HG03575 (cell line): ENCODE results near the gene CDV3.

Experiments
- ATAC-seq: cut with Tn5 transposase; IDR thresholded peaks from one replicate; pipeline ENCODE4 v1.9.1; 2021; ENCODE audit not compliant: unreplicated experiment, insufficient number of reproducible peaks, low FRiP score; ENCODE audit errors: extremely low read depth

CDV3 gene

GRCh38 chr3:133593243-133593642 lies 19.8 kb downstream of the CDV3 start:
- ATAC-seq: no peak

- no peak for ATAC-seq
Observed at GRCh38 chr3:133595341-133595740, 21.9 kb downstream of the CDV3 start.

- ATAC-seq: no peak
Observed at GRCh38 chr3:133598405-133598804, 24.9 kb downstream of the CDV3 start.

- ATAC-seq: no peak
Observed at GRCh38 chr3:133599280-133599679, 25.8 kb downstream of the CDV3 start.

- ATAC-seq: no peak
Observed at GRCh38 chr3:133600572-133601081, 27.1 kb downstream of the CDV3 start.

GRCh38 chr3:133606342-133606741 lies 32.9 kb downstream of the CDV3 start:
- no peak for ATAC-seq

GRCh38 chr3:133606902-133607301 lies 33.4 kb downstream of the CDV3 start:
- ATAC-seq: no peak

- ATAC-seq: no peak
Observed at GRCh38 chr3:133607816-133608215, 34.3 kb downstream of the CDV3 start.

- ATAC-seq: no peak
Observed at GRCh38 chr3:133608388-133608787, 34.9 kb downstream of the CDV3 start.

GRCh38 chr3:133610031-133610430 lies 36.5 kb downstream of the CDV3 start:
- ATAC-seq: no peak

- no peak for ATAC-seq
Observed at GRCh38 chr3:133611534-133611933, 38.0 kb downstream of the CDV3 start.

- peak; percentile 98 for ATAC-seq
Observed at GRCh38 chr3:133620066-133620784, 46.7 kb downstream of the CDV3 start.

- no peak for ATAC-seq
Observed at GRCh38 chr3:133627789-133628188, 54.3 kb downstream of the CDV3 start.

GRCh38 chr3:133629146-133629545 lies 55.7 kb downstream of the CDV3 start:
- no peak for ATAC-seq

- ATAC-seq: no peak
Observed at GRCh38 chr3:133633439-133633838, 60.0 kb downstream of the CDV3 start.
